ENCODE results near the gene ERBB2.

- TF ChIP-seq CTCF (conservative IDR thresholded peaks at IDR 0.05; ENCODE audit: low read length) = no peak
- no peak for TF ChIP-seq EZH2phosphoT487 (IDR thresholded peaks at IDR 0.05; ENCODE audit: borderline replicate concordance)
Observed at GRCh38 chr17:39670746-39671145, 29.1 kb upstream of the ERBB2 start.
